ENCODE results near the gene DENND2C. TPM values are rescaled to one million over a fixed set of nuclear protein-coding genes. Genes with fewer than 3 reads are reported as not detected.
A peak's percentile ranks its signal among the peaks of the same experiment; 100 is the strongest.

Gene DENND2C
- total and polyA plus RNA-seq, 2 of the 13 experiments (the other 11 are each of a cell fraction or from before 2014, with no cell fraction given) = 0.08 to 0.33 TPM

- TF ChIP-seq HMGXB3 (CRISPR knock-in tag; IDR thresholded peaks at IDR 0.05; ENCODE audit: borderline replicate concordance) (peak; percentile 75; the same call in 1 of the 2 replicates), CBFB (CRISPR knock-in tag; IDR thresholded peaks at IDR 0.05) (no peak), POLR2G (IDR thresholded peaks at IDR 0.05; ENCODE audit: low read depth, low read length) (peak; percentile 93), ZFP82 (CRISPR knock-in tag; IDR thresholded peaks at IDR 0.05; ENCODE audit: borderline replicate concordance) (0 out of 2 replicates have a peak, but pooled peaks have one; percentile 58), ZNF530 (CRISPR knock-in tag; IDR thresholded peaks at IDR 0.05; ENCODE audit: low read depth) (no peak), CREB3 (CRISPR knock-in tag; IDR thresholded peaks at IDR 0.05) (no peak), ATAD3A (CRISPR knock-in tag; IDR thresholded peaks at IDR 0.05) (no peak), KAT7 (CRISPR knock-in tag; IDR thresholded peaks at IDR 0.05; ENCODE audit: borderline replicate concordance) (0 out of 2 replicates have a peak, but pooled peaks have one; percentile 39), ZNF878 (CRISPR knock-in tag; IDR thresholded peaks at IDR 0.05) (no peak), ZBTB21 (CRISPR knock-in tag; IDR thresholded peaks at IDR 0.05) (peak; percentile 99), ZNF3 (CRISPR knock-in tag; IDR thresholded peaks at IDR 0.05) (no peak), SMAD1 (CRISPR knock-in tag; IDR thresholded peaks at IDR 0.05; ENCODE audit: borderline replicate concordance, low read depth) (peak; percentile 59; the same call in 1 of the 2 replicates), ZNF597 (CRISPR knock-in tag; IDR thresholded peaks at IDR 0.05) (no peak), RBM39 (IDR thresholded peaks at IDR 0.05; ENCODE audit: low read depth, low read length, poor library complexity, severe bottlenecking) (no peak), CHCHD3 (CRISPR knock-in tag; IDR thresholded peaks at IDR 0.05) (no peak), ZBTB44 (CRISPR knock-in tag; IDR thresholded peaks at IDR 0.05) (no peak), ZBTB37 (CRISPR knock-in tag; IDR thresholded peaks at IDR 0.05) (no peak), FOXK1 (CRISPR knock-in tag; IDR thresholded peaks at IDR 0.05; ENCODE audit: borderline replicate concordance, low read depth) (peak; percentile 95; the same call in 1 of the 2 replicates), ZSCAN31 (CRISPR knock-in tag; IDR thresholded peaks at IDR 0.05; ENCODE audit: low read depth) (0 out of 2 replicates have a peak, but pooled peaks have one; percentile 31)
These were observed 88.2 kb downstream of the DENND2C start, which contains the start of gene BCAS2 (continued) for GRCh38 chr1:114581335-114582287.
